Progenitor cell of endocrine pancreas (in vitro differentiated cells): ENCODE measurements around the gene ENSA. TPM values are rescaled to one million over a fixed set of nuclear protein-coding genes. Genes with fewer than 3 reads are reported as not detected.

Source experiments
- DNase-seq: peaks from one replicate; pipeline ENCODE4 v3.0.0; 2021; ENCODE audit warnings: low spot score; ENCODE audit not compliant: unreplicated experiment
- H3K27ac Mint-ChIP-seq: 2 replicates; pipeline ENCODE4 v1.8.0; 2021; ENCODE audit warnings: mild to moderate bottlenecking, moderate library complexity, mixed read lengths
- H3K27me3 Mint-ChIP-seq: 2 replicates; pipeline ENCODE4 v1.8.0; 2021; ENCODE audit warnings: mixed read lengths
- H3K36me3 Mint-ChIP-seq: 2 replicates; pipeline ENCODE4 v1.8.0; 2022; ENCODE audit warnings: mixed read lengths; ENCODE audit not compliant: insufficient read depth
- H3K4me1 Mint-ChIP-seq: 2 replicates; pipeline ENCODE4 v1.8.0; 2021; ENCODE audit warnings: low read depth, mixed read lengths
- H3K4me3 Mint-ChIP-seq: 2 replicates; pipeline ENCODE4 v1.8.0; 2021; ENCODE audit warnings: low read depth, mild to moderate bottlenecking, moderate library complexity, mixed read lengths
- H3K9me3 Mint-ChIP-seq: 2 replicates; pipeline ENCODE4 v1.8.0; 2021; ENCODE audit warnings: low read depth, mixed read lengths
- total RNA-seq: library from RNA; stranded (reverse); gene quantifications from 2 replicates; pipeline ENCODE4 v1.2.1, GENCODE V29; 2021
- TF ChIP-seq, protein P1 (sequence below): fragments of 200-600 bp; sonication (generic); IDR thresholded peaks from one replicate; pipeline ENCODE4 v1.5.0; 2021; ENCODE audit warnings: antibody characterized with exemption, mild to moderate bottlenecking; ENCODE audit not compliant: unreplicated experiment

Gene ENSA
- total RNA-seq, 1 donor from 2014 or later, result 169 TPM

- DNase-seq, result no peak
- Mint-ChIP-seq H3K4me3 (no peak overlapping the region), H3K9me3 (no peaks in the 10 kb centered on the region), H3K4me1 (no peaks in the 10 kb centered on the region), H3K36me3 (peaks cover 39% of the 10 kb centered on the region), H3K27me3 (no peaks in the 10 kb centered on the region), H3K27ac (no peak overlapping the region)
- TF ChIP-seq, protein P1, sequence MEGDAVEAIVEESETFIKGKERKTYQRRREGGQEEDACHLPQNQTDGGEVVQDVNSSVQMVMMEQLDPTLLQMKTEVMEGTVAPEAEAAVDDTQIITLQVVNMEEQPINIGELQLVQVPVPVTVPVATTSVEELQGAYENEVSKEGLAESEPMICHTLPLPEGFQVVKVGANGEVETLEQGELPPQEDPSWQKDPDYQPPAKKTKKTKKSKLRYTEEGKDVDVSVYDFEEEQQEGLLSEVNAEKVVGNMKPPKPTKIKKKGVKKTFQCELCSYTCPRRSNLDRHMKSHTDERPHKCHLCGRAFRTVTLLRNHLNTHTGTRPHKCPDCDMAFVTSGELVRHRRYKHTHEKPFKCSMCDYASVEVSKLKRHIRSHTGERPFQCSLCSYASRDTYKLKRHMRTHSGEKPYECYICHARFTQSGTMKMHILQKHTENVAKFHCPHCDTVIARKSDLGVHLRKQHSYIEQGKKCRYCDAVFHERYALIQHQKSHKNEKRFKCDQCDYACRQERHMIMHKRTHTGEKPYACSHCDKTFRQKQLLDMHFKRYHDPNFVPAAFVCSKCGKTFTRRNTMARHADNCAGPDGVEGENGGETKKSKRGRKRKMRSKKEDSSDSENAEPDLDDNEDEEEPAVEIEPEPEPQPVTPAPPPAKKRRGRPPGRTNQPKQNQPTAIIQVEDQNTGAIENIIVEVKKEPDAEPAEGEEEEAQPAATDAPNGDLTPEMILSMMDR, result no peak
Measured at GRCh38 chr1:150620919-150621318, 8.5 kb downstream of the ENSA start.

- H3K4me3 Mint-ChIP-seq, result no peak overlapping the region
- TF ChIP-seq, protein P1, result no peak
- H3K36me3 Mint-ChIP-seq, result peaks cover 37% of the 10 kb centered on the region
- no peak for DNase-seq
- H3K9me3 Mint-ChIP-seq, result no peaks in the 10 kb centered on the region
- no peak overlapping the region for H3K27ac Mint-ChIP-seq
- no peaks in the 10 kb centered on the region for H3K4me1 Mint-ChIP-seq
- H3K27me3 Mint-ChIP-seq, result no peaks in the 10 kb centered on the region
Measured at GRCh38 chr1:150619576-150620509, 9.6 kb downstream of the ENSA start.

GRCh38 chr1:150615346-150616201, 13.8 kb downstream of the ENSA start:
- Mint-ChIP-seq H3K27me3 (no peaks in the 10 kb centered on the region), H3K4me3 (no peak overlapping the region), H3K4me1 (peaks cover 5% of the 10 kb centered on the region), H3K9me3 (no peaks in the 10 kb centered on the region), H3K27ac (no peak overlapping the region), H3K36me3 (peaks cover 28% of the 10 kb centered on the region)
- TF ChIP-seq, protein P1, result no peak
- no peak for DNase-seq

- Mint-ChIP-seq H3K9me3 (no peaks in the 10 kb centered on the region), H3K4me3 (no peak overlapping the region), H3K27me3 (no peaks in the 10 kb centered on the region), H3K4me1 (peaks cover 5% of the 10 kb centered on the region), H3K27ac (peak overlapping the region; percentile 78), H3K36me3 (peaks cover 21% of the 10 kb centered on the region)
- TF ChIP-seq, protein P1, result no peak
- DNase-seq, result no peak
Measured at GRCh38 chr1:150613061-150613920, 16.1 kb downstream of the ENSA start.

GRCh38 chr1:150612014-150612345, 17.4 kb downstream of the ENSA start:
- Mint-ChIP-seq H3K27ac (peak overlapping the region; percentile 80), H3K9me3 (no peaks in the 10 kb centered on the region), H3K27me3 (no peaks in the 10 kb centered on the region), H3K4me1 (peaks cover 5% of the 10 kb centered on the region), H3K36me3 (peaks cover 18% of the 10 kb centered on the region), H3K4me3 (no peak overlapping the region)
- TF ChIP-seq, protein P1, result no peak
- DNase-seq, result no peak
